Esophagus muscularis mucosa (tissue), 4 donors: Measurements from ENCODE around the gene GAS6. TPM values are rescaled to one million over a fixed set of nuclear protein-coding genes. Genes with fewer than 3 reads are reported as not detected.
"Not testable (repeated sequence)": the region's sequence is repeated elsewhere in the genome, so short reads cannot be mapped to it uniquely, and the experiment has no call there.

ENCODE experiments used
- DNase-seq: peaks from one replicate; pipeline ENCODE4 v3.0.0-alpha.2; 2017; ENCODE audit errors: extremely low spot score
- H3K27ac ChIP-seq, 4 donors: fragments of 200-600 bp; sonication (generic); replicated peaks in 1 of 4; 1 replicate in 3 of 4; 2 replicates in 1 of 4; pipeline ENCODE4 v1.5.1; 2016 to 2019; ENCODE audit warnings: mild to moderate bottlenecking in 1 of 4
- H3K27me3 ChIP-seq, 4 donors: fragments of 200-600 bp; sonication (generic); one replicate each; pipeline versions ENCODE4 v1.5.1 to v1.6.0; 2016 to 2019
- H3K36me3 ChIP-seq, 4 donors: fragments of 200-600 bp; sonication (generic); one replicate each; pipeline ENCODE4 v1.5.1; 2016 to 2019
- H3K4me1 ChIP-seq, 4 donors: fragments of 200-600 bp; sonication (generic); one replicate each; pipeline ENCODE4 v1.5.1; 2016 to 2019
- H3K4me3 ChIP-seq, 4 donors: fragments of 200-600 bp; sonication (generic); 1 replicate in 2 of 4; 2 replicates in 2 of 4; pipeline ENCODE4 v1.5.1; 2016 to 2019; ENCODE audit warnings: mild to moderate bottlenecking in 4 of 4, moderate library complexity in 1 of 4
- H3K9me3 ChIP-seq, 4 donors: fragments of 200-600 bp; sonication (generic); 1 replicate in 3 of 4; 2 replicates in 1 of 4; pipeline ENCODE4 v1.5.1; 2016 to 2019
- CTCF ChIP-seq, 3 experiments: fragments of 200-600 bp in 2 of 3; fragments of 450-650 bp in 1 of 3; sonication (generic) in 2 of 3; IDR thresholded peaks; one replicate each; pipeline ENCODE4 v1.5.1; 2017 to 2019; ENCODE audit warnings: antibody characterized with exemption in 3 of 3, mild to moderate bottlenecking in 2 of 3, moderate library complexity in 1 of 3
- EP300 ChIP-seq: sonication (generic); formaldehyde crosslinking; IDR thresholded peaks from one replicate; pipeline ENCODE4 v1.6.1; 2017; ENCODE audit warnings: antibody characterized with exemption
- POLR2A ChIP-seq: fragments of 450-650 bp; IDR thresholded peaks from one replicate; pipeline ENCODE4 v1.6.1; 2017; ENCODE audit warnings: antibody characterized with exemption, moderate library complexity, mild to moderate bottlenecking, low read depth
- POLR2AphosphoS5 ChIP-seq, 2 donors: sonication (generic); formaldehyde crosslinking; IDR thresholded peaks; one replicate each; pipeline ENCODE4 v1.6.1; 2017; ENCODE audit warnings: antibody characterized with exemption in 2 of 2
- WGBS: methylation state at CpG from one replicate; pipeline ENCODE4 v1.1.5; 2018; 5-methylcytosine and 5-hydroxymethylcytosine counted together
- intact Hi-C: fragments of 100-400 bp; cut with DNase I; formaldehyde crosslinking; loops from one replicate; pipeline ENCODE4 v1.15.1; 2023
- total RNA-seq, 4 donors: library from RNA; depleted of rRNA; stranded (reverse); fragments of >200 nt; gene quantifications; one replicate each; pipeline versions ENCODE4 v1.1.0 to v1.2.1, GENCODE V29; 2016

The GAS6 gene
- total RNA-seq, 4 donors from 2014 or later, result 241 to 459 (median 346) TPM

GRCh38 chr13:113798200-113798811, 65.6 kb downstream of the GAS6 start:
- H3K4me1 ChIP-seq, result peaks cover 0 to 17% (median 11%) of the 10 kb centered on the region in 4 donors
- no peak for TF ChIP-seq CTCF (IDR thresholded peaks at IDR 0.05)
- TF ChIP-seq POLR2AphosphoS5 (IDR thresholded peaks at IDR 0.05), result no peak
- TF ChIP-seq EP300, result no peak
- TF ChIP-seq POLR2A, result no peak
- no peaks in the 10 kb centered on the region for H3K27me3 ChIP-seq
- intact Hi-C loops, result no loop called here
- no peak overlapping the region for H3K4me3 ChIP-seq
- no peak for DNase-seq
- 90% methylated on average over 2 of the region's 2 CpGs for WGBS
- H3K9me3 ChIP-seq, result no peaks in the 10 kb centered on the region
- no peak overlapping the region for H3K27ac ChIP-seq
- H3K36me3 ChIP-seq, result peaks cover 0 to 24% (median 5%) of the 10 kb centered on the region in 4 donors

- H3K4me1 ChIP-seq, result peaks cover 0 to 7% (median 6%) of the 10 kb centered on the region in 4 donors
- TF ChIP-seq CTCF (IDR thresholded peaks at IDR 0.05) (no peak), POLR2A (no peak), EP300 (no peak)
- peaks cover 0 to 27% (median 5%) of the 10 kb centered on the region in 4 donors for H3K36me3 ChIP-seq
- intact Hi-C loops, result no loop called here
- no peak overlapping the region for H3K4me3 ChIP-seq
- no peak overlapping the region for H3K27ac ChIP-seq
- H3K27me3 ChIP-seq, result no peaks in the 10 kb centered on the region
- DNase-seq, result no peak
- 96% methylated on average over 24 of the region's 30 CpGs for WGBS
- H3K9me3 ChIP-seq, result no peaks in the 10 kb centered on the region
These were observed 66.8 kb downstream of the GAS6 start for GRCh38 chr13:113796964-113797676.

- intact Hi-C loops, result no loop called here
- 76% methylated on average over 20 of the region's 20 CpGs for WGBS
- no peak for DNase-seq
- H3K27me3 ChIP-seq, result no peaks in the 10 kb centered on the region
- peaks cover 0 to 27% (median 5%) of the 10 kb centered on the region in 4 donors for H3K36me3 ChIP-seq
- no peak overlapping the region for H3K4me3 ChIP-seq
- peaks cover 0 to under 1% (median 0%) of the 10 kb centered on the region in 4 donors for H3K4me1 ChIP-seq
- no peak overlapping the region for H3K27ac ChIP-seq
- H3K9me3 ChIP-seq, result no peaks in the 10 kb centered on the region
- TF ChIP-seq EP300, result no peak
- no peak for TF ChIP-seq POLR2A
- TF ChIP-seq CTCF (IDR thresholded peaks at IDR 0.05), result no peak
- TF ChIP-seq POLR2AphosphoS5 (IDR thresholded peaks at IDR 0.05), result no peak
These were observed 67.5 kb downstream of the GAS6 start for GRCh38 chr13:113796211-113796963.

GRCh38 chr13:113795362-113795761, 68.5 kb downstream of the GAS6 start:
- DNase-seq, H3K4me3 ChIP-seq, intact Hi-C loops, H3K27ac ChIP-seq, H3K4me1 ChIP-seq, H3K27me3 ChIP-seq, H3K9me3 ChIP-seq: not testable (repeated sequence)
- 27% methylated on average over 1 of the region's 1 CpG for WGBS
- peaks cover 0 to 27% (median 5%) of the 10 kb centered on the region in 4 donors for H3K36me3 ChIP-seq

GRCh38 chr13:113794764-113795173, 69.1 kb downstream of the GAS6 start:
- 86% methylated on average over 24 of the region's 24 CpGs for WGBS
- Histone ChIP-seq H3K4me1 (no peaks in the 10 kb centered on the region), H3K9me3 (no peaks in the 10 kb centered on the region), H3K4me3 (no peak overlapping the region), H3K27ac (no peak overlapping the region), H3K36me3 (peaks cover 0 to 27% (median 5%) of the 10 kb centered on the region in 4 donors), H3K27me3 (no peaks in the 10 kb centered on the region)
- DNase-seq, result no peak
- intact Hi-C loops, result no loop called here
- TF ChIP-seq CTCF (IDR thresholded peaks at IDR 0.05), result no peak
- no peak for TF ChIP-seq EP300
- TF ChIP-seq POLR2AphosphoS5 (IDR thresholded peaks at IDR 0.05), result no peak
- TF ChIP-seq POLR2A, result no peak
